Measurements from ENCODE around the gene WDR7.

Gene WDR7

DNA sequence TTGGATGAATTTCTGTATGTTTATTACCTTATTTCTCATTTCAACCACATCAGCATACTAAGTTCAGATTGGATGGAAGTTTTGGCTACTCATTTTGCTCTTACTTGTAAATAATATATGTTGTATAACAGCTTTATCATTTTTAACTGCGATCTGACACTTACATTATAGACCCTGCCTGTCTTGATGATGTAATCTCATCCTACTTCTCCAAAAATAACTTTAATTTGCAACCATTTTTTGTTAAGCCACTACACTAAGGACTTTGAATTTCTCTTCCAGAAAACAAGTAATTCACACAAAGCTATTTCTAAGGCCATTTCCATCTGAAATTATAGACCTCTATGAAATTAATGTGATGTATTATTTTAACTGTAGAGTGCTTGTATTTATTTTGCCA is 240.7 kb downstream of the WDR7 start:
- H3K4me1 ChIP-seq (ENCODE audit: insufficient read depth, low read length, severe bottlenecking): no peaks in the 10 kb centered on the region
- TF ChIP-seq, protein P1, sequence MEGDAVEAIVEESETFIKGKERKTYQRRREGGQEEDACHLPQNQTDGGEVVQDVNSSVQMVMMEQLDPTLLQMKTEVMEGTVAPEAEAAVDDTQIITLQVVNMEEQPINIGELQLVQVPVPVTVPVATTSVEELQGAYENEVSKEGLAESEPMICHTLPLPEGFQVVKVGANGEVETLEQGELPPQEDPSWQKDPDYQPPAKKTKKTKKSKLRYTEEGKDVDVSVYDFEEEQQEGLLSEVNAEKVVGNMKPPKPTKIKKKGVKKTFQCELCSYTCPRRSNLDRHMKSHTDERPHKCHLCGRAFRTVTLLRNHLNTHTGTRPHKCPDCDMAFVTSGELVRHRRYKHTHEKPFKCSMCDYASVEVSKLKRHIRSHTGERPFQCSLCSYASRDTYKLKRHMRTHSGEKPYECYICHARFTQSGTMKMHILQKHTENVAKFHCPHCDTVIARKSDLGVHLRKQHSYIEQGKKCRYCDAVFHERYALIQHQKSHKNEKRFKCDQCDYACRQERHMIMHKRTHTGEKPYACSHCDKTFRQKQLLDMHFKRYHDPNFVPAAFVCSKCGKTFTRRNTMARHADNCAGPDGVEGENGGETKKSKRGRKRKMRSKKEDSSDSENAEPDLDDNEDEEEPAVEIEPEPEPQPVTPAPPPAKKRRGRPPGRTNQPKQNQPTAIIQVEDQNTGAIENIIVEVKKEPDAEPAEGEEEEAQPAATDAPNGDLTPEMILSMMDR (IDR thresholded peaks at IDR 0.05; ENCODE audit: low read length): no peak
- no peak for TF ChIP-seq EZH2 (IDR thresholded peaks at IDR 0.05; ENCODE audit: borderline replicate concordance, low read length)
- H3K9ac ChIP-seq (ENCODE audit: low read length): no peak overlapping the region
- H2AFZ ChIP-seq (ENCODE audit: low read length): no peak overlapping the region
- no peaks in the 10 kb centered on the region for H3K27me3 ChIP-seq (ENCODE audit: insufficient read depth, low read length)
- no peaks in the 10 kb centered on the region for H3K36me3 ChIP-seq (ENCODE audit: insufficient read depth, low read length)
- no peak overlapping the region for H3K4me3 ChIP-seq (ENCODE audit: low read depth, low read length, poor library complexity, severe bottlenecking)
- no peaks in the 10 kb centered on the region for H3F3A ChIP-seq (ENCODE audit: insufficient read depth, low read length)
- no peaks in the 10 kb centered on the region for H4K20me1 ChIP-seq (ENCODE audit: insufficient read depth, low read length)
- no peak overlapping the region for H3K4me2 ChIP-seq (ENCODE audit: low read length)
- no peaks in the 10 kb centered on the region for H3K9me2 ChIP-seq (ENCODE audit: low read depth, low read length)
- H3K79me2 ChIP-seq (ENCODE audit: insufficient read depth, low read length): no peaks in the 10 kb centered on the region
- H3K9me3 ChIP-seq (ENCODE audit: low read length): no peaks in the 10 kb centered on the region
- no peak overlapping the region for H3K27ac ChIP-seq (ENCODE audit: low read depth, low read length, poor library complexity, severe bottlenecking)

DNA sequence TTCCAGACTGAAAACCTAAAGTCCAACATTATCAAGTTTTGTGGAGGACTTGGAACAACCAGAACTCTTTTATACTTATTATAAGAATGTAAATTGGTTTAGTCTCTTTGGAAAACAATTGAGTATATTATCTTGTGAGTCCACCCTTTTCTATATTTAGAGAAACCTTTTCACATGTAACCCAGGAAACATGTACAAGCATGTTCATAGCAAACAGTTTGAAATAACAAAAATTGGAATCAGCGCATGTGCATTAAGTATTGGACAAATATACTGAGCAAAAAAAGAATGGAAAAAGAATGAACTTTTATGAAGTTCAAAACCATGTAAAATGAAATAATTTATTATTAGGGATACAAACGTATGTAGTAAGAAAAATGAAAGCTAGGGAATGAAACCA is 246.0 kb downstream of the WDR7 start:
- Histone ChIP-seq H3K27me3 (ENCODE audit: insufficient read depth, low read length) (no peaks in the 10 kb centered on the region), H3K9me2 (ENCODE audit: low read depth, low read length) (no peaks in the 10 kb centered on the region), H3K79me2 (ENCODE audit: insufficient read depth, low read length) (no peaks in the 10 kb centered on the region), H3K4me1 (ENCODE audit: insufficient read depth, low read length, severe bottlenecking) (no peaks in the 10 kb centered on the region), H3K9me3 (ENCODE audit: low read length) (no peaks in the 10 kb centered on the region), H4K20me1 (ENCODE audit: insufficient read depth, low read length) (no peaks in the 10 kb centered on the region), H3K4me2 (ENCODE audit: low read length) (no peak overlapping the region), H3F3A (ENCODE audit: insufficient read depth, low read length) (no peaks in the 10 kb centered on the region), H3K9ac (ENCODE audit: low read length) (no peak overlapping the region), H3K27ac (ENCODE audit: low read depth, low read length, poor library complexity, severe bottlenecking) (no peak overlapping the region), H2AFZ (ENCODE audit: low read length) (no peak overlapping the region), H3K4me3 (ENCODE audit: low read depth, low read length, poor library complexity, severe bottlenecking) (no peak overlapping the region), H3K36me3 (ENCODE audit: insufficient read depth, low read length) (no peaks in the 10 kb centered on the region)
- no peak for TF ChIP-seq EZH2 (IDR thresholded peaks at IDR 0.05; ENCODE audit: borderline replicate concordance, low read length)
- TF ChIP-seq, protein P1 (IDR thresholded peaks at IDR 0.05; ENCODE audit: low read length): no peak

DNA sequence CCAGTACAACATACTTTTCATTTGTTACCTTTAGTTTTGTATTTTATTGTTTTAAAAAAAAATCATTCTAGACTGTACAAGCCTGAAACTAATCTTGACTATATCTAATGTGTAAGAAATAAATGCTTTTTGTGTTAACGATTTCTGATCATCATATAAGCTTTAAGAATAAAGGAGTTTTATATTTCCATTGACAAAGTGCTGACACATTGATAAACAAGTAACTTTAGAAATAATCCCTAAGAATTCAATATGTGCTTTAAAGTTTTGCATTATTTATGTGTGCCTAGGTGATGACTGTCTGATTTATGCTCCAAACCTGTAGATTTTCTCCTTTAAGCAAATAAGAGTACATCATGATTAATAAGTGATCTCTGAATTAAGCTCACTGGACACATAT is 248.5 kb downstream of the WDR7 start:
- Histone ChIP-seq H3K4me1 (ENCODE audit: insufficient read depth, low read length, severe bottlenecking) (no peaks in the 10 kb centered on the region), H3K4me2 (ENCODE audit: low read length) (no peak overlapping the region), H3K27me3 (ENCODE audit: insufficient read depth, low read length) (no peaks in the 10 kb centered on the region), H4K20me1 (ENCODE audit: insufficient read depth, low read length) (no peaks in the 10 kb centered on the region), H3K4me3 (ENCODE audit: low read depth, low read length, poor library complexity, severe bottlenecking) (no peak overlapping the region), H3K79me2 (ENCODE audit: insufficient read depth, low read length) (no peaks in the 10 kb centered on the region), H3K9me2 (ENCODE audit: low read depth, low read length) (no peaks in the 10 kb centered on the region), H3K9ac (ENCODE audit: low read length) (no peak overlapping the region), H3K9me3 (ENCODE audit: low read length) (no peaks in the 10 kb centered on the region), H3K36me3 (ENCODE audit: insufficient read depth, low read length) (no peaks in the 10 kb centered on the region), H3K27ac (ENCODE audit: low read depth, low read length, poor library complexity, severe bottlenecking) (no peak overlapping the region), H3F3A (ENCODE audit: insufficient read depth, low read length) (no peaks in the 10 kb centered on the region), H2AFZ (ENCODE audit: low read length) (no peak overlapping the region)
- TF ChIP-seq EZH2 (IDR thresholded peaks at IDR 0.05; ENCODE audit: borderline replicate concordance, low read length): no peak
- TF ChIP-seq, protein P1 (IDR thresholded peaks at IDR 0.05; ENCODE audit: low read length): no peak

Measured in OCI-LY1 (cell line).